Parathyroid adenoma (tissue), 2 donors: ENCODE measurements around the gene DNAJC27.
A peak's percentile ranks its signal among the peaks of the same experiment; 100 is the strongest.

Source experiments
- H2AFZ ChIP-seq: fragments of 300-600 bp; sonication (generic); one replicate; pipeline ENCODE4 v1.7.0; 2017; ENCODE audit warnings: antibody characterized with exemption, mild to moderate bottlenecking
- H3K27ac ChIP-seq: fragments of 300-600 bp; sonication (generic); one replicate; pipeline ENCODE4 v1.7.0; 2017
- H3K27me3 ChIP-seq: fragments of 300-600 bp; sonication (generic); one replicate; pipeline ENCODE4 v1.7.0; 2017; ENCODE audit warnings: low read length; ENCODE audit not compliant: control insufficient read depth, insufficient read depth
- H3K36me3 ChIP-seq: fragments of 300-600 bp; sonication (generic); one replicate; pipeline ENCODE4 v1.7.0; 2017; ENCODE audit warnings: low read length; ENCODE audit not compliant: control insufficient read depth, insufficient read depth
- H3K4me1 ChIP-seq: fragments of 300-600 bp; sonication (generic); one replicate; pipeline ENCODE4 v1.7.0; 2017; ENCODE audit warnings: control low read depth
- H3K4me2 ChIP-seq: fragments of 300-600 bp; sonication (generic); one replicate; pipeline ENCODE4 v1.7.0; 2017; ENCODE audit warnings: low read length
- H3K4me3 ChIP-seq: fragments of 300-600 bp; sonication (generic); one replicate; pipeline ENCODE4 v1.7.0; 2017; ENCODE audit warnings: low read depth, low read length
- H3K79me2 ChIP-seq: fragments of 300-600 bp; sonication (generic); one replicate; pipeline ENCODE4 v1.7.0; 2017; ENCODE audit warnings: control low read depth
- H3K9ac ChIP-seq: fragments of 300-600 bp; sonication (generic); one replicate; pipeline ENCODE4 v1.7.0; 2017; ENCODE audit warnings: mild to moderate bottlenecking
- H3K9me3 ChIP-seq: fragments of 300-600 bp; sonication (generic); one replicate; pipeline ENCODE4 v1.7.0; 2017; ENCODE audit warnings: low read length; ENCODE audit not compliant: control insufficient read depth
- CTCF ChIP-seq: fragments of 300-600 bp; sonication (generic); IDR thresholded peaks from one replicate; pipeline ENCODE4 v1.7.0; 2017; ENCODE audit warnings: antibody characterized with exemption, mild to moderate bottlenecking
- donor health status: primary hyperparathyroidism.

DNAJC27 gene

DNA sequence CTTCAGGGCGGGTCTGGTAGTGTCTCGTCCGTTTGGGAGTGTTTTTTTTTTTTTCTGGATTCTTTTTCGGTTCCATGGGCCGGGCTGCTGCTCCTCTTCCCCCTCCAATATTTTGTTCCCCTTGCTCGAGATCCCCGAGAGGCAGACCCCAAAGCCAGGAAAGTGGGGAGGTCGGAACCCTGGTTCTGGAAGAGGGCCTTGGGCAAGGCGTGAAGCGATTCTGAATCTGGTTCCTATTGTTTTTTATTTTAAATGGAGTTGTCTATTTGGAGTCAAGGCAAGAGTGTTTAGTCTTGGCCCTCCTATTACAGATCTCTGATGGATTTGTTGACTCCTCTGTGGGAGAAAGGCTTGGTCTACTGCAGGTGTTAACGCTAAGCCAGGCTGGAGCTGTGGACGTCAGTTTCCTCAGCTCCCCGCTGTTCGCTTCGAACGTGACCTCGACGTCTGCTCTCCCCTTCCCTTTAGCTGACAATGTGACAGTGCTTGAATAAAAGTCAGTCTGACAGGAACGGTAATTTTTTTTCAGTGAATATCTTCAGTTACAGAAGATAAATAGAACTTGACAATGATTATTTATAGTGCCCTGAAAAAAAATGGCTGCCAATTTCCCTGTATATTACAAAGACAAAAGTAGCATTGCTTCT, 683 bp upstream of the DNAJC27 start:
- TF ChIP-seq CTCF: no peak
- no peaks in the 10 kb centered on the region for H3K9me3 ChIP-seq
- H3K36me3 ChIP-seq: no peaks in the 10 kb centered on the region

DNA sequence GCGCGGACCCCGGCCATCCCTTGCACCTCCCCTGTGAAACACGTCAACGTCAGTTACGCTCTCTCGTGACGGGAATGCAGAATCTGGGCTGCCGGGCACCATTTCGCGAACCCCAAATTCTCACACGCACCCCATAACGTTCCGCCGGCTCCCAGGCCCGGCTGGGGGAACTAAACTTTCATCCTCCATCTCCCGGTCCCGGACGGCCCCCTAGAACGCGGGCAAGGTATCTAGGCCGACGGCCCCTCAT, 544 bp downstream of the DNAJC27 start:
- TF ChIP-seq CTCF: no peak
- Histone ChIP-seq H3K79me2 (peaks cover 16% of the 10 kb centered on the region), H3K4me1 (no peaks in the 10 kb centered on the region), H3K27me3 (no peaks in the 10 kb centered on the region), H3K9ac (peak overlapping the region; percentile 92), H3K9me3 (no peaks in the 10 kb centered on the region), H3K36me3 (no peaks in the 10 kb centered on the region), H3K4me2 (peak overlapping the region; percentile 94), H2AFZ (peak overlapping the region; percentile 92), H3K4me3 (peak overlapping the region; percentile 80), H3K27ac (peak overlapping the region; percentile 100)

More for the DNA sequence above, 683 bp upstream of the DNAJC27 start:
- Histone ChIP-seq H3K4me1 (no peaks in the 10 kb centered on the region), H3K27ac (peak overlapping the region; percentile 100), H3K4me3 (peak overlapping the region; percentile 80), H3K4me2 (peak overlapping the region; percentile 94), H3K79me2 (peaks cover 9% of the 10 kb centered on the region), H2AFZ (peak overlapping the region; percentile 92), H3K9ac (peak overlapping the region; percentile 99), H3K27me3 (no peaks in the 10 kb centered on the region)

- H3K9me3 ChIP-seq: no peaks in the 10 kb centered on the region
- H3K4me1 ChIP-seq: no peaks in the 10 kb centered on the region
- H3K4me2 ChIP-seq: peak overlapping the region; percentile 94
- no peaks in the 10 kb centered on the region for H3K27me3 ChIP-seq
- peak overlapping the region; percentile 80 for H3K4me3 ChIP-seq
- H3K79me2 ChIP-seq: peaks cover 16% of the 10 kb centered on the region
- peak overlapping the region; percentile 100 for H3K27ac ChIP-seq
- H3K36me3 ChIP-seq: no peaks in the 10 kb centered on the region
- no peak for TF ChIP-seq CTCF
- peak overlapping the region; percentile 92 for H2AFZ ChIP-seq
- peak overlapping the region; percentile 92 for H3K9ac ChIP-seq
Measured at GRCh38 chr2:24970483-24971285, 1.1 kb downstream of the DNAJC27 start.

DNA sequence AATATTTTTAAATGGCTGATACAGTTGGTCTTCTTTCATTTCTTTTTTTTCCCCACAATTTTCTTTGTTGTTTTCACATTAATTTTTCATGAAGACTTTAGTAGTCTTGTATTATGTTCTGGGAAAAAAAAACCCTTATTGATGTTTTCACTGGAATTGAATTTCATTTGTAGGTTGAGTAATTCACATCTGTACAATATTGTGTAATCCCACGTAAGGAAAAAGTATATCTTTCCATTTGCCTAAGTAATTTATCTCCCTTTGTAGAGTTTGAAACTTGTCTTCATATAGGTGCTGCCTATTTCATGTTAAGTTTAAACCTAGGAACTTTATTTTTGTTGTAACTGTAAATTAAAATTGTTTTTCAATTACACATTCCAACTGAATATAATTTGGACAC, 2.0 kb downstream of the DNAJC27 start:
- no peak overlapping the region for H3K4me2 ChIP-seq
- H3K9me3 ChIP-seq: no peaks in the 10 kb centered on the region
- no peak overlapping the region for H3K4me3 ChIP-seq
- no peaks in the 10 kb centered on the region for H3K4me1 ChIP-seq
- H3K36me3 ChIP-seq: no peaks in the 10 kb centered on the region
- H2AFZ ChIP-seq: no peak overlapping the region
- no peak for TF ChIP-seq CTCF
- H3K27me3 ChIP-seq: no peaks in the 10 kb centered on the region
- peaks cover 17% of the 10 kb centered on the region for H3K79me2 ChIP-seq
- no peak overlapping the region for H3K27ac ChIP-seq
- H3K9ac ChIP-seq: no peak overlapping the region
